ENCODE measurements around the gene LHFPL6.

GRCh38 chr13:39310961-39311360, 292.0 kb downstream of the LHFPL6 start:
- TF ChIP-seq POLR2A (IDR thresholded peaks at IDR 0.05): no peak
- TF ChIP-seq CTCF (IDR thresholded peaks at IDR 0.05): no peak
